Neural progenitor cell (in vitro differentiated cells): Measurements from ENCODE around the gene JAKMIP3.

Experiments
- CTCF ChIP-seq: fragments of 200-600 bp; sonication (generic); IDR thresholded peaks from 2 replicates; pipeline ENCODE4 v1.5.1; 2017; ENCODE audit warnings: antibody characterized with exemption, mild to moderate bottlenecking
- EZH2 ChIP-seq: fragments of 200-600 bp; sonication (generic); IDR thresholded peaks from 2 replicates; pipeline ENCODE4 v1.6.1; 2017; ENCODE audit warnings: antibody characterized with exemption, mild to moderate bottlenecking, moderate library complexity

GRCh38 chr10:132019366-132019765 is 46.4 kb upstream of the JAKMIP3 start:
- TF ChIP-seq CTCF: no peak
- TF ChIP-seq EZH2: no peak
